DND-41 (cell line): ENCODE results near the gene IPO8.

Source experiments
- EZH2 ChIP-seq: IDR thresholded peaks from 3 replicates; pipeline ENCODE4 v1.6.1; 2012; ENCODE audit warnings: borderline replicate concordance, low read depth, mild to moderate bottlenecking, moderate library complexity, low read length, inconsistent platforms; ENCODE audit not compliant: severe bottlenecking
- TF ChIP-seq, protein P1 (sequence below): IDR thresholded peaks from 2 replicates; pipeline ENCODE4 v1.5.1; 2012; ENCODE audit warnings: borderline replicate concordance, low read length, moderate library complexity, mild to moderate bottlenecking; ENCODE audit not compliant: poor library complexity, severe bottlenecking; ENCODE audit errors: extremely low read depth

- TF ChIP-seq, protein P1, sequence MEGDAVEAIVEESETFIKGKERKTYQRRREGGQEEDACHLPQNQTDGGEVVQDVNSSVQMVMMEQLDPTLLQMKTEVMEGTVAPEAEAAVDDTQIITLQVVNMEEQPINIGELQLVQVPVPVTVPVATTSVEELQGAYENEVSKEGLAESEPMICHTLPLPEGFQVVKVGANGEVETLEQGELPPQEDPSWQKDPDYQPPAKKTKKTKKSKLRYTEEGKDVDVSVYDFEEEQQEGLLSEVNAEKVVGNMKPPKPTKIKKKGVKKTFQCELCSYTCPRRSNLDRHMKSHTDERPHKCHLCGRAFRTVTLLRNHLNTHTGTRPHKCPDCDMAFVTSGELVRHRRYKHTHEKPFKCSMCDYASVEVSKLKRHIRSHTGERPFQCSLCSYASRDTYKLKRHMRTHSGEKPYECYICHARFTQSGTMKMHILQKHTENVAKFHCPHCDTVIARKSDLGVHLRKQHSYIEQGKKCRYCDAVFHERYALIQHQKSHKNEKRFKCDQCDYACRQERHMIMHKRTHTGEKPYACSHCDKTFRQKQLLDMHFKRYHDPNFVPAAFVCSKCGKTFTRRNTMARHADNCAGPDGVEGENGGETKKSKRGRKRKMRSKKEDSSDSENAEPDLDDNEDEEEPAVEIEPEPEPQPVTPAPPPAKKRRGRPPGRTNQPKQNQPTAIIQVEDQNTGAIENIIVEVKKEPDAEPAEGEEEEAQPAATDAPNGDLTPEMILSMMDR, result no peak
- TF ChIP-seq EZH2, result no peak
Observed at GRCh38 chr12:30630076-30630978, 65.3 kb downstream of the IPO8 start.
